Left ventricle myocardium inferior (tissue), 1 donor: ENCODE measurements around the gene CACNB2. TPM values are rescaled to one million over a fixed set of nuclear protein-coding genes. Genes with fewer than 3 reads are reported as not detected.
A peak's percentile ranks its signal among the peaks of the same experiment; 100 is the strongest.

Experiments
- DNase-seq: peaks from one replicate; pipeline ENCODE4 v3.0.0-alpha.2; 2020
- H3K27ac ChIP-seq: fragments of 200-600 bp; replicated peaks from 2 replicates; pipeline ENCODE4 v1.8.0; 2021
- H3K27me3 ChIP-seq: fragments of 200-600 bp; 2 replicates; pipeline ENCODE4 v1.8.0; 2021; ENCODE audit warnings: low read depth
- H3K36me3 ChIP-seq: fragments of 200-600 bp; 2 replicates; pipeline ENCODE4 v1.8.0; 2021
- H3K4me1 ChIP-seq: fragments of 200-600 bp; 2 replicates; pipeline ENCODE4 v1.8.0; 2021
- H3K4me3 ChIP-seq: fragments of 200-600 bp; 2 replicates; pipeline ENCODE4 v1.8.0; 2021; ENCODE audit warnings: mild to moderate bottlenecking, moderate library complexity
- H3K9me3 ChIP-seq: fragments of 200-600 bp; replicated peaks from 2 replicates; pipeline ENCODE4 v1.8.0; 2021
- intact Hi-C: fragments of 100-400 bp; cut with micrococcal nuclease; formaldehyde crosslinking; loops from one replicate; pipeline ENCODE4 v1.11.0; 2022
- total RNA-seq: library from RNA; stranded (reverse); fragmentation: NEBNext Ultra II Directional; extraction: Animal tissue kit (Norgen Biotek cat#: 25700); gene quantifications from one replicate; pipeline ENCODE4 v1.2.1, GENCODE V29; 2021
- TF ChIP-seq, protein P1 (sequence below): fragments of 200-600 bp; IDR thresholded peaks from 2 replicates; pipeline ENCODE4 v1.8.0; 2021; ENCODE audit warnings: antibody characterized with exemption, mild to moderate bottlenecking, borderline replicate concordance
- donor health status: DM: no; HTN: yes; CAD: no; lungs with severe emphysema.

The CACNB2 gene
- total RNA-seq, 1 donor from 2014 or later = 38.1 TPM

DNA sequence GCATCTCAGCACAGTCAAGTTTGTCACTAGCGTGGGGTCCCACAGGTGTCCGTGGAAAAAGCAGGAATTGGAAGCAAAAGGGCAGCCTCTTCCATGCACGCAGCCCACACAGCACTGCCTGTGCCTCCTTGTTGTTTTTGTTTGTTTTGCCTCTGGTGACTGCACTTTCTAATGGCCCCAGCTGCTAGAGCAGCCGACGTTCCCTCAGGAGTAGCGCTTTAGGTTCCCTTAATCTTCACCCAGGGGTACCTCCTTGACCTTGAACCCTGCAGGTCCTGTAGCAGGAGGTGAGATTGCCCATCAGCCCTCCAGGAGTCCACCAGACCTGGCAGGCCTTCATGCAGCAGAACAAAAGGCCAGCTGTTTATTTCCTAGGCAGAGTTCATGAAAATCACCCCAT, 210.1 kb downstream of the CACNB2 start:
- Histone ChIP-seq H3K9me3 (no peaks in the 10 kb centered on the region), H3K36me3 (no peaks in the 10 kb centered on the region), H3K27me3 (no peaks in the 10 kb centered on the region), H3K4me3 (peak overlapping the region; percentile 7), H3K4me1 (peaks cover 33% of the 10 kb centered on the region), H3K27ac (peak overlapping the region; percentile 82)
- TF ChIP-seq, protein P1, sequence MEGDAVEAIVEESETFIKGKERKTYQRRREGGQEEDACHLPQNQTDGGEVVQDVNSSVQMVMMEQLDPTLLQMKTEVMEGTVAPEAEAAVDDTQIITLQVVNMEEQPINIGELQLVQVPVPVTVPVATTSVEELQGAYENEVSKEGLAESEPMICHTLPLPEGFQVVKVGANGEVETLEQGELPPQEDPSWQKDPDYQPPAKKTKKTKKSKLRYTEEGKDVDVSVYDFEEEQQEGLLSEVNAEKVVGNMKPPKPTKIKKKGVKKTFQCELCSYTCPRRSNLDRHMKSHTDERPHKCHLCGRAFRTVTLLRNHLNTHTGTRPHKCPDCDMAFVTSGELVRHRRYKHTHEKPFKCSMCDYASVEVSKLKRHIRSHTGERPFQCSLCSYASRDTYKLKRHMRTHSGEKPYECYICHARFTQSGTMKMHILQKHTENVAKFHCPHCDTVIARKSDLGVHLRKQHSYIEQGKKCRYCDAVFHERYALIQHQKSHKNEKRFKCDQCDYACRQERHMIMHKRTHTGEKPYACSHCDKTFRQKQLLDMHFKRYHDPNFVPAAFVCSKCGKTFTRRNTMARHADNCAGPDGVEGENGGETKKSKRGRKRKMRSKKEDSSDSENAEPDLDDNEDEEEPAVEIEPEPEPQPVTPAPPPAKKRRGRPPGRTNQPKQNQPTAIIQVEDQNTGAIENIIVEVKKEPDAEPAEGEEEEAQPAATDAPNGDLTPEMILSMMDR = no peak
- no peak for DNase-seq
- intact Hi-C loops = no loop called here

DNA sequence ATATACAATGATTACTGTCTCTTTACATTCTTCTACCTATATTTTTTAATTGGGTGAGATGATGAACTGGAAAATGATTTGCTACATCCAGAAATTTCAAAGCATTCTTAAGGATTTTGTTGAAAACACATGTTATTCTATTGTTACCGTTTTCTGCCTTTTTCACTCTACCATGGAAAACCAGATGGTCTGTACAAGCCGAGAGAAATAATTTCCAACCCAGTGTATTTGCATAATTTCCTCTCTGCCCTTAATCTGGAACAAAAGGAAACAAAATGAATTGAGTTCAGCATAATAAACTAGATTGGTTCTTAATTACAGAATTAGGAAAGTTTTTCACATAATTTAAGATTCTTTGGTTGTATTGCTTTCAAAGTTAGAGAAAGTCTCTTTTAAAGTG, 211.2 kb downstream of the CACNB2 start:
- TF ChIP-seq, protein P1 = no peak
- H3K27ac ChIP-seq = peak overlapping the region; percentile 82
- H3K27me3 ChIP-seq = no peaks in the 10 kb centered on the region
- peaks cover 33% of the 10 kb centered on the region for H3K4me1 ChIP-seq
- peak overlapping the region; percentile 38 for H3K4me3 ChIP-seq
- DNase-seq = no peak
- no peaks in the 10 kb centered on the region for H3K36me3 ChIP-seq
- intact Hi-C loops = no loop called here
- H3K9me3 ChIP-seq = no peaks in the 10 kb centered on the region

DNA sequence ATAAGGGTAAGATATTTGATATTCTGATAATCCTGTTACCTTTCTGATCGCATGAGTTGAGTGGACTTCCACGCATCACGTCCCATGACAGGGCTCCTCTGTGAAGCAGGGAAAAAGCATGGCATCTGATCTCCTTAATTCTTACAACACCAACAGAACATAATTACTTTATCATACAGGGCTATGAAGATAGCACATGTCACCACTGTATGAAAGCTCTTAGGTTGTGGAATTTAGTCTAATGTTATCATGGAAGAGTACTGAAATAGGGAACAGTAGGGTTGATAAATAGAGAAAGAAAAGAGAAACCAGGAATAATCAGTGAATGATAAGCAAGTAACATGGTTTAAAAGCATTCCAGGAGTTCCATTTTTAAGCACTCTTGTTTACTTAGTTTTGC, 212.0 kb downstream of the CACNB2 start:
- DNase-seq = no peak
- TF ChIP-seq, protein P1 = no peak
- intact Hi-C loops = no loop called here
- Histone ChIP-seq H3K27ac (peak overlapping the region; percentile 82), H3K27me3 (no peaks in the 10 kb centered on the region), H3K9me3 (no peaks in the 10 kb centered on the region), H3K36me3 (no peaks in the 10 kb centered on the region), H3K4me3 (peak overlapping the region; percentile 38), H3K4me1 (peaks cover 33% of the 10 kb centered on the region)

DNA sequence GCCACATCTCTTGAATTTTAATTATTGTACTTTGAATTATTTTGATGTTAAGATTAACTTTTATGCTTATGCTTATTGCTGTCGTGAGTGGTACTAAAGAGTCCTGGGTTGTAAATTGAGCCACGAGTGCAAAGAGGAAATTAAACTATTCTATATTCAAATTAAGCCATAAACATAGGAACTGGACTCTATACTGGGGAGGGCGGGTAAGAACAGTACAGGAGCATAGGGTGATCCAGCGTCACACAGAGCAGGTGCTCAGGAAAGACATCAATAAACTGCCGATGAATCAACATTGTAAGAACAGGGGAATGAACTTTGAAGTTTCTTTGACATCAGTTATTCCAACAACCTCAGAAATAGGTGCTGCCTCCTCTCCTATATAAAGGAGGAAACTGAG, 219.6 kb downstream of the CACNB2 start:
- Histone ChIP-seq H3K4me3 (no peak overlapping the region), H3K4me1 (peaks cover 19% of the 10 kb centered on the region), H3K27me3 (no peaks in the 10 kb centered on the region), H3K9me3 (no peaks in the 10 kb centered on the region), H3K27ac (peak overlapping the region; percentile 62), H3K36me3 (no peaks in the 10 kb centered on the region)
- DNase-seq = no peak
- intact Hi-C loops = no loop called here
- TF ChIP-seq, protein P1 = no peak

DNA sequence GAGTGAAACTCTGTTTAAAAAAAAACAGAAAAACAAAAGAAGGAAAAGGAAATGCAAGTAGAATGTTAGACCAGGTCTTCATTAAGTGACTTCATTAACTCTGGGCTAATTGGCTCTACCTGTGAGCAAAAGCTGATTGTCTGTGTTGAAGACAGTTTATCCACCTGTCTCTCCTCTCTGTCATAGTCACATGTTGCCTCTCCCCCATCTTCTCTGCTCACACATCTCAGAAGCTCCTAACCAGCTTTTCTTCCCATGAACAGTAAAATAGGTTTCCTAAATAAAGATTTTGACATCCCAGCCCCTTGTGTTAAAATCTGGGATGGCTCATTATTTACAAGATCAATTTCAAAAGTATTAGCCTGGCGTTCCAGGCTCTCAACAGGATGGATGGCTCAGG, 222.7 kb downstream of the CACNB2 start:
- no peak overlapping the region for H3K4me3 ChIP-seq
- no peaks in the 10 kb centered on the region for H3K9me3 ChIP-seq
- H3K27me3 ChIP-seq = no peaks in the 10 kb centered on the region
- peak overlapping the region; percentile 8 for H3K27ac ChIP-seq
- TF ChIP-seq, protein P1 = no peak
- intact Hi-C loops = no loop called here
- peaks cover 26% of the 10 kb centered on the region for H3K4me1 ChIP-seq
- no peak for DNase-seq
- no peaks in the 10 kb centered on the region for H3K36me3 ChIP-seq
